ENCODE results near the gene LRMDA. TPM values are rescaled to one million over a fixed set of nuclear protein-coding genes. Genes with fewer than 3 reads are reported as not detected.
"Not testable (repeated sequence)": the region's sequence is repeated elsewhere in the genome, so short reads cannot be mapped to it uniquely, and the experiment has no call there.

Gene LRMDA
- total RNA-seq, 2 experiments from 2014 or later = not detected

DNA sequence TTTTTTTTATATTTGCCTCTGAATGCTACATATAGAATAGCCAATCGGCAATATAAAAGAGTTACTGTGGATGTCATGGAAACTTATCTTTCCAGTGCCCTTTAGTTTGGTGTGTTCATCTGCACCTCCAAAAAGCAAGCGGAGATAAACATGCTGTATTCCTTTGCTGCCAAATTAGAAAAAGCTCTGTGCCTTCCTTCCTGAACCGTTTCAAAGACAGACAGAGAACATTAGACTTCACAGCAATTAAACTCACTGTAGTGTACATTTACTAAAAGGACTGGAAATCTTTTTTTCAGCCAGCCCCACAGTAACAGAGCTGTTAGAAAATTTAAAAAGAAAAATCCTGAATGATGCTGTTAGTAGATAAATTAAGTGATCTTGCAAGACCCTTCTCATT lies 707.5 kb downstream of the LRMDA start:
- DNase-seq = no peak
- no peak overlapping the region for H3K4me3 Mint-ChIP-seq
- H3K36me3 ChIP-seq (ENCODE audit: insufficient read depth, low read length) = no peaks in the 10 kb centered on the region
- no peak overlapping the region for H3K4me3 ChIP-seq (ENCODE audit: low read length)
- no peaks in the 10 kb centered on the region for H3K9me3 ChIP-seq (ENCODE audit: control insufficient read depth in 1 of 2, insufficient read depth in 1 of 2, low read length in 2 of 2)
- H3K9me3 Mint-ChIP-seq = no peaks in the 10 kb centered on the region
- no peak for ATAC-seq (ENCODE audit: poor library complexity)
- intact Hi-C loops (cut with DNase I, micrococcal nuclease) = loop anchor here in 1 of 2 experiments (5.0 kb wide), 1 partner anchor 93 kb away; no protein-coding TSS in a partner anchor
- ChIA-PET CTCF (no interaction called here), POLR2A (interaction anchor here (1.1 to 2.0 kb wide), 2 partner anchors 40 to 165 kb away, joined by 3 to 8 read pairs; no protein-coding TSS in a partner anchor)
- H3K4me1 Mint-ChIP-seq (ENCODE audit: low read depth) = peaks cover 8% of the 10 kb centered on the region
- H3K27ac ChIP-seq (ENCODE audit: low read depth in 1 of 2, low read length in 2 of 2) = no peak overlapping the region
- H3K27ac Mint-ChIP-seq = peak overlapping the region; percentile 78
- no peaks in the 10 kb centered on the region for H3K36me3 Mint-ChIP-seq (ENCODE audit: low read depth)
- H3K4me1 ChIP-seq (ENCODE audit: insufficient read depth, low read length) = no peaks in the 10 kb centered on the region
- TF ChIP-seq, protein P1, sequence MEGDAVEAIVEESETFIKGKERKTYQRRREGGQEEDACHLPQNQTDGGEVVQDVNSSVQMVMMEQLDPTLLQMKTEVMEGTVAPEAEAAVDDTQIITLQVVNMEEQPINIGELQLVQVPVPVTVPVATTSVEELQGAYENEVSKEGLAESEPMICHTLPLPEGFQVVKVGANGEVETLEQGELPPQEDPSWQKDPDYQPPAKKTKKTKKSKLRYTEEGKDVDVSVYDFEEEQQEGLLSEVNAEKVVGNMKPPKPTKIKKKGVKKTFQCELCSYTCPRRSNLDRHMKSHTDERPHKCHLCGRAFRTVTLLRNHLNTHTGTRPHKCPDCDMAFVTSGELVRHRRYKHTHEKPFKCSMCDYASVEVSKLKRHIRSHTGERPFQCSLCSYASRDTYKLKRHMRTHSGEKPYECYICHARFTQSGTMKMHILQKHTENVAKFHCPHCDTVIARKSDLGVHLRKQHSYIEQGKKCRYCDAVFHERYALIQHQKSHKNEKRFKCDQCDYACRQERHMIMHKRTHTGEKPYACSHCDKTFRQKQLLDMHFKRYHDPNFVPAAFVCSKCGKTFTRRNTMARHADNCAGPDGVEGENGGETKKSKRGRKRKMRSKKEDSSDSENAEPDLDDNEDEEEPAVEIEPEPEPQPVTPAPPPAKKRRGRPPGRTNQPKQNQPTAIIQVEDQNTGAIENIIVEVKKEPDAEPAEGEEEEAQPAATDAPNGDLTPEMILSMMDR (IDR thresholded peaks at IDR 0.05) = no peak
- no peaks in the 10 kb centered on the region for H3K27me3 ChIP-seq (ENCODE audit: control insufficient read depth in 1 of 2, insufficient read depth in 2 of 2, low read length in 2 of 2)
- H3K27me3 Mint-ChIP-seq = no peaks in the 10 kb centered on the region

DNA sequence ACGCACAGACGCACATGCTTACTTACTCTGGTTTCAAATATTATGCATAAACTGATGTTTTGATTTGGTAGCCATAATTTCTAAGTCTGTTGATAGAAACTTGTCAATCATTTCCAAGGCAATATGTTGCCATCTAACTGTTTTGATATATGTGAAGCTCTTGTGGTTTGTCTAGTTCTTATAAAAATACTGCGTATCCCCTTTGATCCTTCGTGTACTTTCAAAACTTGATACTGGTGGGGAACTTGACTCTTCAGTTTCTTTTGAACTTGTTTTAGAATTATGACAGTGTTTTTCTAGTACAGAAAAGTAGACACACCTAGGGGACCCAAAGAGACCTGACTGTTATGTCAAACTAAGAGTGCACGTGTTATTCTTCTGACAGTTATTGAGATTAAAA lies 708.0 kb downstream of the LRMDA start:
- TF ChIP-seq, protein P1 (IDR thresholded peaks at IDR 0.05) = no peak
- ATAC-seq (ENCODE audit: poor library complexity) = peak; percentile 78
- H3K4me3 Mint-ChIP-seq = peak overlapping the region; percentile 40
- DNase-seq = peak in 3 of 14 experiments; percentile 3 to 11 (median 4)
- intact Hi-C loops (cut with DNase I, micrococcal nuclease) = loop anchor here in 1 of 2 experiments (5.0 kb wide), 1 partner anchor 93 kb away; no protein-coding TSS in a partner anchor
- H3K4me1 Mint-ChIP-seq (ENCODE audit: low read depth) = peaks cover 8% of the 10 kb centered on the region
- ChIA-PET CTCF (no interaction called here), POLR2A (interaction anchor here (1.1 to 2.0 kb wide), 2 partner anchors 40 to 164 kb away, joined by 3 to 8 read pairs; no protein-coding TSS in a partner anchor)
- no peaks in the 10 kb centered on the region for H3K9me3 Mint-ChIP-seq
- Histone ChIP-seq H3K36me3 (ENCODE audit: insufficient read depth, low read length) (no peaks in the 10 kb centered on the region), H3K9me3 (ENCODE audit: control insufficient read depth in 1 of 2, insufficient read depth in 1 of 2, low read length in 2 of 2) (no peaks in the 10 kb centered on the region), H3K4me3 (ENCODE audit: low read length) (no peak overlapping the region), H3K4me1 (ENCODE audit: insufficient read depth, low read length) (no peaks in the 10 kb centered on the region), H3K27ac (ENCODE audit: low read depth in 1 of 2, low read length in 2 of 2) (no peak overlapping the region), H3K27me3 (ENCODE audit: control insufficient read depth in 1 of 2, insufficient read depth in 2 of 2, low read length in 2 of 2) (no peaks in the 10 kb centered on the region)
- no peaks in the 10 kb centered on the region for H3K36me3 Mint-ChIP-seq (ENCODE audit: low read depth)
- no peaks in the 10 kb centered on the region for H3K27me3 Mint-ChIP-seq
- peak overlapping the region; percentile 78 for H3K27ac Mint-ChIP-seq

DNA sequence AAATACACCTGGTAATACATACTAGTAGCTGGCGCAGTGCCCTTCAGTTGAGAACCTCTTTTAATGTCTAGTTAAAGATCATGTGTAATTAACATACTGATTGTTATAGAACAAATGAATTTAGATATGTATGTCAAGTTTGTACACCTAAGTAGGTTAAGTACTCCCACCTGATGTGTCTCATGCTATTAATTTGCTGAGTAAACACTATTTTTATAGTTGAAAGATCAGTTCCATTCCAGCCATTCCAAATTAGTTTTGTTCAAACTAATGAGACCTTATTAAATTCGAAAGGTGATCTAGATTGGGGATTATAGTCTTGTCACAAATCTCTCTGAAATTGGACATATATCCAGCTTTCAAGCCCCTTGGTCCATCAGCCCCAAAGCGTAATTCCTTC lies 710.0 kb downstream of the LRMDA start:
- POLR2A ChIA-PET = interaction anchor here (1.8 kb wide), 1 partner anchor 37 kb away, joined by 5 read pairs; no protein-coding TSS in a partner anchor
- no peak overlapping the region for H3K4me3 ChIP-seq (ENCODE audit: low read length)
- CTCF ChIA-PET = no interaction called here
- peaks cover 8% of the 10 kb centered on the region for H3K4me1 Mint-ChIP-seq (ENCODE audit: low read depth)
- H3K4me3 Mint-ChIP-seq = no peak overlapping the region
- H3K27ac ChIP-seq (ENCODE audit: low read depth in 1 of 2, low read length in 2 of 2) = no peak overlapping the region
- no peaks in the 10 kb centered on the region for H3K36me3 ChIP-seq (ENCODE audit: insufficient read depth, low read length)
- ATAC-seq (ENCODE audit: poor library complexity) (no peak), DNase-seq (no peak)
- intact Hi-C loops (cut with DNase I, micrococcal nuclease) = no loop called here
- TF ChIP-seq, protein P1 (IDR thresholded peaks at IDR 0.05) = no peak
- no peaks in the 10 kb centered on the region for H3K9me3 ChIP-seq (ENCODE audit: control insufficient read depth in 1 of 2, insufficient read depth in 1 of 2, low read length in 2 of 2)
- no peaks in the 10 kb centered on the region for H3K27me3 Mint-ChIP-seq
- no peaks in the 10 kb centered on the region for H3K36me3 Mint-ChIP-seq (ENCODE audit: low read depth)
- no peaks in the 10 kb centered on the region for H3K27me3 ChIP-seq (ENCODE audit: control insufficient read depth in 1 of 2, insufficient read depth in 2 of 2, low read length in 2 of 2)
- H3K9me3 Mint-ChIP-seq = no peaks in the 10 kb centered on the region
- H3K27ac Mint-ChIP-seq = peak overlapping the region; percentile 78
- H3K4me1 ChIP-seq (ENCODE audit: insufficient read depth, low read length) = no peaks in the 10 kb centered on the region

DNA sequence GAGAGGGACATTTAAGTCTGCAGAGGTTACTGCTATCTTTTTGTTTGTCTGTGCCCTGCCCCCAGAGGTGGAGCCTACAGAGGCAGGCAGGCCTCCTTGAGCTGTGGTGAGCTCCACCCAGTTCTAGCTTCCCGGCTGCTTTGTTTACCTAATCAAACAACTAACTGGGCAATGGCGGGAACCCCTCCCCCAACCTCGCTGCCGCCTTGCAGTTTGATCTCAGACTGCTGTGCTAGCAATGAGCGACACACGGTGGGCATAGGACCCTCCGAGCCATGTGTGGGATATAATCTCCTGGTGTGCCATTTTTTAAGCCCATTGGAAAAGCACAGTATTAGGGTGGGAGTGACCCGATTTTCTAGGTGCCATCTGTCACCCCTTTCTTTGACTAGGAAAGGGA lies 716.8 kb downstream of the LRMDA start:
- H3K4me3 Mint-ChIP-seq; H3K4me1 ChIP-seq (ENCODE audit: insufficient read depth, low read length); H3K9me3 Mint-ChIP-seq; H3K27me3 Mint-ChIP-seq; H3K27ac ChIP-seq (ENCODE audit: low read depth in 1 of 2, low read length in 2 of 2); H3K27me3 ChIP-seq (ENCODE audit: control insufficient read depth in 1 of 2, insufficient read depth in 2 of 2, low read length in 2 of 2); CTCF ChIA-PET; H3K36me3 ChIP-seq (ENCODE audit: insufficient read depth, low read length); intact Hi-C loops (cut with DNase I, micrococcal nuclease); H3K4me1 Mint-ChIP-seq (ENCODE audit: low read depth); DNase-seq; H3K36me3 Mint-ChIP-seq (ENCODE audit: low read depth); H3K27ac Mint-ChIP-seq; POLR2A ChIA-PET; ATAC-seq (ENCODE audit: poor library complexity); H3K4me3 ChIP-seq (ENCODE audit: low read length): not testable (repeated sequence)
- H3K9me3 ChIP-seq (ENCODE audit: control insufficient read depth in 1 of 2, insufficient read depth in 1 of 2, low read length in 2 of 2) = peaks cover 0 to 13% of the 10 kb centered on the region in 2 experiments
